ENCODE data around the gene CCND2. TPM values are rescaled to one million over a fixed set of nuclear protein-coding genes. Genes with fewer than 3 reads are reported as not detected.

CCND2 gene
- total and polyA plus RNA-seq, 2 experiments from 2014 or later = 75.6 to 224 TPM

DNA sequence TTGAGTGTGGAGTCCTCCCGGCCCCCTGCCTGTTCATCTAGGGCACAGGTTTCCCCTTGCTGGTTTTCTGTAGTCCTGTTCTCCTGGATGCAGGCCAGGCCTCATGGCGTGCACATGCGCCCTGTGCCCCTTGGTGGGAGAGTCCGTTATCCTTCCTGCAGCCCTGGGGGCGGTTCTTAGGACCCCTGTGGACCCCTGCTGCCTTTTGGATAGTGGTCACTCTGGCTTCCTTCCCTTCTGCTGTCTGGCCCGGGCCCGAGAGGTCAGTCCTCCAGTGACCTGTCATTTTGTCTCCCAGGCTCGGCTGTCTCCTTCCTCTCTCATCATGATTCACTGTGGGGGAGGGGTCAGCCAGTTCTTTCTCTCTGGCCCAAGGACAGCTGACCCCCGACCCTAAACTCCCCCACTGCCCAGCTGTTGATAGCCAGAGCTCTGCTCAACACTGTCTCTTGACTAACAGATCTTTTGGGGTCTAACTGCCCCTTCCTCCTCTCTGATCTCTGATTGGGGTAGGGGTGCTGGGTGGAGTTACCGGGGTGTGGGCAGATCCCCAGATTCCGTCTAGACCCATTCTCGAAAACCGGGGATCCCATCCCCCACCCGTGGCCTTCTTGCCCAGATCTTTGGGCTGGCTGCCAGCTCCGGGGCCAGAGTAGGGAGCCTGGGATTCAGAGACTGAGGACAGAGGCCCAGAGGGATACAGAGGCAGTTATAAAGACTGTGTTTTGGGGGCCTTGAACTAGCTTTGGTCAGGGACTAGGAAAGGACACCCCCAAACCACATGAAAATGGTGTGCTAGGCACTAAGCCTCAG lies 7.0 kb downstream of the CCND2 start:
- Histone ChIP-seq H3K4me1 (ENCODE audit: insufficient read depth) (peaks cover 30% of the 10 kb centered on the region), H3K9me2 (ENCODE audit: insufficient read depth) (no peaks in the 10 kb centered on the region), H4K20me1 (replicated peaks; ENCODE audit: insufficient read depth) (peaks cover 63% of the 10 kb centered on the region), H3F3A (replicated peaks; ENCODE audit: low read depth) (peaks cover 46% of the 10 kb centered on the region), H2AFZ (no peak overlapping the region), H3K27ac (ENCODE audit: low read depth) (peak overlapping the region; percentile 50), H3K79me2 (replicated peaks; ENCODE audit: insufficient read depth) (peaks cover 95% of the 10 kb centered on the region), H3K4me2 (no peak overlapping the region), H3K27me3 (ENCODE audit: insufficient read depth) (no peaks in the 10 kb centered on the region), H3K4me3 (no peak overlapping the region), H3K36me3 (ENCODE audit: insufficient read depth) (peaks cover 84% of the 10 kb centered on the region)
- TF ChIP-seq EZH2phosphoT487 (IDR thresholded peaks at IDR 0.05; ENCODE audit: unreplicated experiment) = no peak
- no peak for TF ChIP-seq ETS1 (IDR thresholded peaks at IDR 0.05)
- no peak for TF ChIP-seq NANOG (IDR thresholded peaks at IDR 0.05; ENCODE audit: borderline replicate concordance)
- no peak for TF ChIP-seq EZH2 (IDR thresholded peaks at IDR 0.05; ENCODE audit: low read depth, unreplicated experiment)
- TF ChIP-seq ZNF114 (CRISPR knock-in tag; IDR thresholded peaks at IDR 0.05) = no peak
- TF ChIP-seq, protein P1, sequence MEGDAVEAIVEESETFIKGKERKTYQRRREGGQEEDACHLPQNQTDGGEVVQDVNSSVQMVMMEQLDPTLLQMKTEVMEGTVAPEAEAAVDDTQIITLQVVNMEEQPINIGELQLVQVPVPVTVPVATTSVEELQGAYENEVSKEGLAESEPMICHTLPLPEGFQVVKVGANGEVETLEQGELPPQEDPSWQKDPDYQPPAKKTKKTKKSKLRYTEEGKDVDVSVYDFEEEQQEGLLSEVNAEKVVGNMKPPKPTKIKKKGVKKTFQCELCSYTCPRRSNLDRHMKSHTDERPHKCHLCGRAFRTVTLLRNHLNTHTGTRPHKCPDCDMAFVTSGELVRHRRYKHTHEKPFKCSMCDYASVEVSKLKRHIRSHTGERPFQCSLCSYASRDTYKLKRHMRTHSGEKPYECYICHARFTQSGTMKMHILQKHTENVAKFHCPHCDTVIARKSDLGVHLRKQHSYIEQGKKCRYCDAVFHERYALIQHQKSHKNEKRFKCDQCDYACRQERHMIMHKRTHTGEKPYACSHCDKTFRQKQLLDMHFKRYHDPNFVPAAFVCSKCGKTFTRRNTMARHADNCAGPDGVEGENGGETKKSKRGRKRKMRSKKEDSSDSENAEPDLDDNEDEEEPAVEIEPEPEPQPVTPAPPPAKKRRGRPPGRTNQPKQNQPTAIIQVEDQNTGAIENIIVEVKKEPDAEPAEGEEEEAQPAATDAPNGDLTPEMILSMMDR (conservative IDR thresholded peaks at IDR 0.05; ENCODE audit: low read depth in 2 of 2) = no peak
- no peak; the same call in 1 of the 2 replicates for TF ChIP-seq POLR2AphosphoS5 (IDR thresholded peaks at IDR 0.05; ENCODE audit: low read depth)
- TF ChIP-seq, protein P2, sequence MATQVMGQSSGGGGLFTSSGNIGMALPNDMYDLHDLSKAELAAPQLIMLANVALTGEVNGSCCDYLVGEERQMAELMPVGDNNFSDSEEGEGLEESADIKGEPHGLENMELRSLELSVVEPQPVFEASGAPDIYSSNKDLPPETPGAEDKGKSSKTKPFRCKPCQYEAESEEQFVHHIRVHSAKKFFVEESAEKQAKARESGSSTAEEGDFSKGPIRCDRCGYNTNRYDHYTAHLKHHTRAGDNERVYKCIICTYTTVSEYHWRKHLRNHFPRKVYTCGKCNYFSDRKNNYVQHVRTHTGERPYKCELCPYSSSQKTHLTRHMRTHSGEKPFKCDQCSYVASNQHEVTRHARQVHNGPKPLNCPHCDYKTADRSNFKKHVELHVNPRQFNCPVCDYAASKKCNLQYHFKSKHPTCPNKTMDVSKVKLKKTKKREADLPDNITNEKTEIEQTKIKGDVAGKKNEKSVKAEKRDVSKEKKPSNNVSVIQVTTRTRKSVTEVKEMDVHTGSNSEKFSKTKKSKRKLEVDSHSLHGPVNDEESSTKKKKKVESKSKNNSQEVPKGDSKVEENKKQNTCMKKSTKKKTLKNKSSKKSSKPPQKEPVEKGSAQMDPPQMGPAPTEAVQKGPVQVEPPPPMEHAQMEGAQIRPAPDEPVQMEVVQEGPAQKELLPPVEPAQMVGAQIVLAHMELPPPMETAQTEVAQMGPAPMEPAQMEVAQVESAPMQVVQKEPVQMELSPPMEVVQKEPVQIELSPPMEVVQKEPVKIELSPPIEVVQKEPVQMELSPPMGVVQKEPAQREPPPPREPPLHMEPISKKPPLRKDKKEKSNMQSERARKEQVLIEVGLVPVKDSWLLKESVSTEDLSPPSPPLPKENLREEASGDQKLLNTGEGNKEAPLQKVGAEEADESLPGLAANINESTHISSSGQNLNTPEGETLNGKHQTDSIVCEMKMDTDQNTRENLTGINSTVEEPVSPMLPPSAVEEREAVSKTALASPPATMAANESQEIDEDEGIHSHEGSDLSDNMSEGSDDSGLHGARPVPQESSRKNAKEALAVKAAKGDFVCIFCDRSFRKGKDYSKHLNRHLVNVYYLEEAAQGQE (IDR thresholded peaks at IDR 0.05; ENCODE audit: unreplicated experiment) = no peak
- no peak for TF ChIP-seq JUNB (IDR thresholded peaks at IDR 0.05; ENCODE audit: unreplicated experiment)
- no peak for TF ChIP-seq ZNF331 (CRISPR knock-in tag; IDR thresholded peaks at IDR 0.05; ENCODE audit: low read depth)
- no peak for TF ChIP-seq STAT1 (IDR thresholded peaks at IDR 0.05; ENCODE audit: unreplicated experiment)
- TF ChIP-seq ZNF462 (CRISPR knock-in tag; IDR thresholded peaks at IDR 0.05) = no peak
- no peak for TF ChIP-seq CREB1 (CRISPR knock-in tag; IDR thresholded peaks at IDR 0.05; ENCODE audit: low read depth)
- Mint-ChIP-seq H3K27me3 (ENCODE audit: insufficient read depth, low read depth, poor library complexity) (peaks cover 34% of the 10 kb centered on the region), H3K36me3 (ENCODE audit: low read depth) (peaks cover 100% of the 10 kb centered on the region), H3K9me3 (no peaks in the 10 kb centered on the region; the same call in 1 of the 3 replicates), H3K4me3 (peak overlapping the region; percentile 22; the same call in 1 of the 3 replicates), H3K4me1 (peaks cover 69% of the 10 kb centered on the region), H3K27ac (peak overlapping the region; percentile 70; the same call in 1 of the 2 replicates)
- ATAC-seq (no peak), DNase-seq (ENCODE audit: low spot score) (no peak)
